ENCODE results near the gene OSGEP.
A peak's percentile ranks its signal among the peaks of the same experiment; 100 is the strongest.

Gene OSGEP

GRCh38 chr14:20436363-20436755, 18.3 kb downstream of the OSGEP start:
- no peak for DNase-seq (ENCODE audit: low read depth, low spot score)
- no peak overlapping the region for H3K4me3 ChIP-seq (ENCODE audit: low read length)

GRCh38 chr14:20435582-20436362, 18.8 kb downstream of the OSGEP start, which contains the start of gene KLHL33:
TSS of gene KLHL33 (minus strand) at chr14:20436166. CDS start at chr14:20435811, 355 bp downstream.
- DNase-seq (ENCODE audit: low read depth, low spot score), result no peak
- no peak within 1 kb of the TSS for H3K4me3 ChIP-seq (ENCODE audit: low read length)

GRCh38 chr14:20434701-20435581, 19.7 kb downstream of the OSGEP start:
- no peak for DNase-seq (ENCODE audit: low read depth, low spot score)
- H3K4me3 ChIP-seq (ENCODE audit: low read length), result no peak overlapping the region

GRCh38 chr14:20429801-20430669, 24.6 kb downstream of the OSGEP start:
- DNase-seq (ENCODE audit: low read depth, low spot score), result no peak
- H3K4me3 ChIP-seq (ENCODE audit: low read length), result no peak overlapping the region; the same call in 1 of the 2 replicates

- no peak for DNase-seq (ENCODE audit: low read depth, low spot score)
- no peak overlapping the region for H3K4me3 ChIP-seq (ENCODE audit: low read length)
These were observed 25.8 kb downstream of the OSGEP start for GRCh38 chr14:20428802-20429201.

GRCh38 chr14:20428010-20428365, 26.6 kb downstream of the OSGEP start:
- no peak for DNase-seq (ENCODE audit: low read depth, low spot score)
- H3K4me3 ChIP-seq (ENCODE audit: low read length), result peak overlapping the region; percentile 39

- DNase-seq (ENCODE audit: low read depth, low spot score), result peak; percentile 90
- peak overlapping the region; percentile 39 for H3K4me3 ChIP-seq (ENCODE audit: low read length)
These were observed 27.2 kb downstream of the OSGEP start for GRCh38 chr14:20427231-20428009.

GRCh38 chr14:20424851-20425250, 29.8 kb downstream of the OSGEP start:
- no peak overlapping the region for H3K4me3 ChIP-seq (ENCODE audit: low read length)
- DNase-seq (ENCODE audit: low read depth, low spot score), result no peak

- no peak for DNase-seq (ENCODE audit: low read depth, low spot score)
- no peak overlapping the region for H3K4me3 ChIP-seq (ENCODE audit: low read length)
These were observed 31.7 kb downstream of the OSGEP start for GRCh38 chr14:20422886-20423285.

- DNase-seq (ENCODE audit: low read depth, low spot score), result no peak
- H3K4me3 ChIP-seq (ENCODE audit: low read length), result no peak overlapping the region
These were observed 33.3 kb downstream of the OSGEP start for GRCh38 chr14:20421267-20421666.

GRCh38 chr14:20419419-20419818, 35.2 kb downstream of the OSGEP start:
- no peak for DNase-seq (ENCODE audit: low read depth, low spot score)
- no peak overlapping the region for H3K4me3 ChIP-seq (ENCODE audit: low read length)

GRCh38 chr14:20418501-20418909, 36.1 kb downstream of the OSGEP start:
- no peak for DNase-seq (ENCODE audit: low read depth, low spot score)
- H3K4me3 ChIP-seq (ENCODE audit: low read length), result no peak overlapping the region

GRCh38 chr14:20417250-20418186, 37.1 kb downstream of the OSGEP start:
- H3K4me3 ChIP-seq (ENCODE audit: low read length), result no peak overlapping the region
- no peak for DNase-seq (ENCODE audit: low read depth, low spot score)

GRCh38 chr14:20416223-20416622, 38.4 kb downstream of the OSGEP start:
- DNase-seq (ENCODE audit: low read depth, low spot score), result no peak
- H3K4me3 ChIP-seq (ENCODE audit: low read length), result no peak overlapping the region

GRCh38 chr14:20415782-20416206, 38.8 kb downstream of the OSGEP start:
- no peak overlapping the region for H3K4me3 ChIP-seq (ENCODE audit: low read length)
- DNase-seq (ENCODE audit: low read depth, low spot score), result peak; percentile 77

- peak overlapping the region; percentile 85 for H3K4me3 ChIP-seq (ENCODE audit: low read length)
- no peak for DNase-seq (ENCODE audit: low read depth, low spot score)
These were observed 40.9 kb downstream of the OSGEP start for GRCh38 chr14:20413744-20414082.

GRCh38 chr14:20412876-20413743, 41.5 kb downstream of the OSGEP start, which contains the start of gene TEP1:
TSS of gene TEP1 (minus strand) at chr14:20413501. CDS start at chr14:20408439, 5,062 bp downstream.
- peak within 1 kb of the TSS; percentile 85 for H3K4me3 ChIP-seq (ENCODE audit: low read length)
- DNase-seq (ENCODE audit: low read depth, low spot score), result peak; percentile 52
